ENCODE results near the gene TLR9.
A peak's percentile ranks its signal among the peaks of the same experiment; 100 is the strongest.

The TLR9 gene

GRCh38 chr3:52223449-52224408 is 1.7 kb downstream of the TLR9 start:
- H3K4me3 ChIP-seq (replicated peaks in 1 of 2; ENCODE audit: low read depth in 2 of 2, low read length in 2 of 2) = no peak overlapping the region
- no peak for DNase-seq (ENCODE audit: low read depth in 2 of 2)
- TF ChIP-seq CTCF (IDR thresholded peaks at IDR 0.05; ENCODE audit: low read depth, low read length) = no peak

- no peak for DNase-seq (ENCODE audit: low read depth in 2 of 2)
Observed at GRCh38 chr3:52222319-52223221, 2.9 kb downstream of the TLR9 start.

GRCh38 chr3:52221563-52222318 is 3.7 kb downstream of the TLR9 start:
- no peak for TF ChIP-seq CTCF (IDR thresholded peaks at IDR 0.05; ENCODE audit: low read depth, low read length)
- peak in 1 of 2 donors; percentile 25 for DNase-seq (ENCODE audit: low read depth in 2 of 2)
- no peak overlapping the region for H3K4me3 ChIP-seq (replicated peaks in 1 of 2; ENCODE audit: low read depth in 2 of 2, low read length in 2 of 2)

More at GRCh38 chr3:52222319-52223221, 2.9 kb downstream of the TLR9 start:
- no peak overlapping the region for H3K4me3 ChIP-seq (replicated peaks in 1 of 2; ENCODE audit: low read depth in 2 of 2, low read length in 2 of 2)
- no peak for TF ChIP-seq CTCF (IDR thresholded peaks at IDR 0.05; ENCODE audit: low read depth, low read length)

- no peak for DNase-seq (ENCODE audit: low read depth in 2 of 2)
- no peak for TF ChIP-seq CTCF (IDR thresholded peaks at IDR 0.05; ENCODE audit: low read depth, low read length)
- H3K4me3 ChIP-seq (replicated peaks in 1 of 2; ENCODE audit: low read depth in 2 of 2, low read length in 2 of 2) = no peak overlapping the region
Observed at GRCh38 chr3:52221141-52221562, 4.3 kb downstream of the TLR9 start.

- no peak overlapping the region for H3K4me3 ChIP-seq (replicated peaks in 1 of 2; ENCODE audit: low read depth in 2 of 2, low read length in 2 of 2)
- peak; percentile 97 for TF ChIP-seq CTCF (IDR thresholded peaks at IDR 0.05; ENCODE audit: low read depth, low read length)
- peak; percentile 79 to 82 for DNase-seq (ENCODE audit: low read depth in 2 of 2)
Observed at GRCh38 chr3:52220380-52221026, 4.9 kb downstream of the TLR9 start.
